AG09309 (cell line): Measurements from ENCODE around the gene RALGAPA1.
"Not testable (repeated sequence)": the region's sequence is repeated elsewhere in the genome, so short reads cannot be mapped to it uniquely, and the experiment has no call there.

Source experiments
- DNase-seq: peaks from one replicate; pipeline ENCODE4 v3.0.0-alpha.2; 2010; ENCODE audit warnings: low read depth
- H3K4me3 ChIP-seq: 2 replicates; pipeline ENCODE4 v1.5.1; 2011; ENCODE audit warnings: mild to moderate bottlenecking, low read depth, low read length, moderate library complexity; ENCODE audit not compliant: control insufficient read depth
- TF ChIP-seq, protein P1 (sequence below): IDR thresholded peaks from 2 replicates; pipeline ENCODE4 v1.5.1; 2011; ENCODE audit warnings: mild to moderate bottlenecking, low read depth, low read length, inconsistent platforms; ENCODE audit not compliant: insufficient read depth, control insufficient read depth; ENCODE audit errors: missing control alignments

RALGAPA1 gene

DNA sequence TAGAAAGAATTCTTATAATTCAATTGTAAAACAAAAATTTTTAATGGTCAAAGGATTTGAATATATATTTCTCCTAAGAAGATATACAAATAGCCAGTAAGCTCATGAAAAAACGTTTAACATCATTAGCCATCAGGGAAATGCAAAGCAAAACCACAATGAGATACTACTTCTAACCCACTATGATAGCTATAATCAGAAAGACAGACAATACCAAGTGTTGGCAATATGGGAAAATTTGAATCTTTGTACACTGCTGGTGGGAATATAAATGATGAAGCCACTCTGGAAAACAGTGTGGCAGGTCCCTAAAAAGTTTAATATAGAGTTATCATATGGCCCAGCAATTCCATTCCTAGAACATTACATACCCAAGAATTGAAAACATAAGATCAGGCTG, 25.4 kb downstream of the RALGAPA1 start:
- DNase-seq: no peak
- TF ChIP-seq, protein P1, sequence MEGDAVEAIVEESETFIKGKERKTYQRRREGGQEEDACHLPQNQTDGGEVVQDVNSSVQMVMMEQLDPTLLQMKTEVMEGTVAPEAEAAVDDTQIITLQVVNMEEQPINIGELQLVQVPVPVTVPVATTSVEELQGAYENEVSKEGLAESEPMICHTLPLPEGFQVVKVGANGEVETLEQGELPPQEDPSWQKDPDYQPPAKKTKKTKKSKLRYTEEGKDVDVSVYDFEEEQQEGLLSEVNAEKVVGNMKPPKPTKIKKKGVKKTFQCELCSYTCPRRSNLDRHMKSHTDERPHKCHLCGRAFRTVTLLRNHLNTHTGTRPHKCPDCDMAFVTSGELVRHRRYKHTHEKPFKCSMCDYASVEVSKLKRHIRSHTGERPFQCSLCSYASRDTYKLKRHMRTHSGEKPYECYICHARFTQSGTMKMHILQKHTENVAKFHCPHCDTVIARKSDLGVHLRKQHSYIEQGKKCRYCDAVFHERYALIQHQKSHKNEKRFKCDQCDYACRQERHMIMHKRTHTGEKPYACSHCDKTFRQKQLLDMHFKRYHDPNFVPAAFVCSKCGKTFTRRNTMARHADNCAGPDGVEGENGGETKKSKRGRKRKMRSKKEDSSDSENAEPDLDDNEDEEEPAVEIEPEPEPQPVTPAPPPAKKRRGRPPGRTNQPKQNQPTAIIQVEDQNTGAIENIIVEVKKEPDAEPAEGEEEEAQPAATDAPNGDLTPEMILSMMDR: no peak
- H3K4me3 ChIP-seq: no peak overlapping the region

- no peak for DNase-seq
- no peak overlapping the region for H3K4me3 ChIP-seq
- TF ChIP-seq, protein P1: no peak
These were observed 29.7 kb downstream of the RALGAPA1 start for GRCh38 chr14:35779368-35779767.

- DNase-seq, H3K4me3 ChIP-seq: not testable (repeated sequence)
These were observed 31.5 kb downstream of the RALGAPA1 start for GRCh38 chr14:35777550-35777949.

GRCh38 chr14:35776823-35777222, 32.3 kb downstream of the RALGAPA1 start:
- no peak for DNase-seq
- no peak overlapping the region for H3K4me3 ChIP-seq
- TF ChIP-seq, protein P1: no peak

DNA sequence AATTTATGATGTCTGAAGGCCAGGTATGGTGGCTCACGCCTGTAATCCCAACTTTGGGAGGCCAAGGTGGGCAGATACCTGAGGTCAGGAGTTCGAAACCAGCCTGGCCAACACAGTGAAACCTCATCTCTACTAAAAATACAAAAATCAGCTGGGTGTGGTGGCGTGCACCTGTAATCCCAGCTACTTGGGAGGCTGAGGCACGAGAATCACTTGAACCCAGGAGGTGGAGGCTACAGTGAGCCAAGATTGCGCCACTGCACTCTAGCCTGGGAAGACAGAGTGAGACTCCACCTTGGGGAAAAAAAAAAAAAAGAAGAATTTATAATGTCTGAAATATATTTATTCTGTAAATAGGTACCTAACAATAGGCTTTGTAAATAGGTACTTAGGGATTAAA, 33.0 kb downstream of the RALGAPA1 start:
- H3K4me3 ChIP-seq, DNase-seq: not testable (repeated sequence)

DNA sequence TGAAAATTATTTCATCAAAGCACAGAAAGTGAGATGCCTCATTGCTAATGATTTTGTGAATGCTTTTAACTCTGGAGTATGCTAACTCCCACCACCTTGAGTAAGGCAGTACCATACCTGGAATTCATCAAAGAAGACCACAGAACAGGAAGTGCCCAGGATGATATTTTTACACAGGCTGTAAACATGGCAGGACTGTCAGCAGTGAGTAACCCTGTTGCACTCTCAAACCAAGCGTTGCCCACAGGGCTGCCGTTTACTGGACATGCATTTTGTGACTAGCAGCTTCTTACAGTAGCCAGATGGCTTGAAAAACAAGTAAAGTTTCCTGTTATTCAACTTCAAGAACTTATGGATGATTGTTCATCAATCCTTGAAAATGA, 42.4 kb downstream of the RALGAPA1 start:
- TF ChIP-seq, protein P1: no peak
- H3K4me3 ChIP-seq: no peak overlapping the region
- DNase-seq: no peak

GRCh38 chr14:35766036-35766699, 42.9 kb downstream of the RALGAPA1 start:
- no peak for DNase-seq
- TF ChIP-seq, protein P1: no peak
- no peak overlapping the region for H3K4me3 ChIP-seq

GRCh38 chr14:35761922-35762321, 47.2 kb downstream of the RALGAPA1 start:
- TF ChIP-seq, protein P1: no peak
- DNase-seq: no peak
- no peak overlapping the region for H3K4me3 ChIP-seq
